Heart right ventricle (tissue), 16 donors: ENCODE results near the gene PTPN5. TPM values are rescaled to one million over a fixed set of nuclear protein-coding genes. Genes with fewer than 3 reads are reported as not detected.

Experiments
- ATAC-seq, 8 donors: fragments of 200-7000 bp; cut with Tn5 transposase; one replicate each; pipeline ENCODE4 v1.9.1; 2020; ENCODE audit warnings: mild to moderate bottlenecking in 8 of 8, moderate library complexity in 8 of 8, moderate number of reproducible peaks in 1 of 8
- DNase-seq, 2 donors: peaks; one replicate each; pipeline ENCODE4 v3.0.0-alpha.2; 2020
- H3K27ac ChIP-seq, 10 donors: fragments of 200-600 bp; sonication (generic) in 2 of 10; one replicate each; pipeline versions ENCODE4 v1.5.0 to v1.8.0; 2020 to 2022; ENCODE audit warnings: mild to moderate bottlenecking in 3 of 10
- H3K27me3 ChIP-seq, 7 donors: fragments of 200-600 bp; one replicate each; pipeline ENCODE4 v1.8.0; 2021 to 2022; ENCODE audit warnings: mild to moderate bottlenecking in 2 of 7
- H3K36me3 ChIP-seq, 9 donors: fragments of 200-600 bp; sonication (generic) in 1 of 9; one replicate each; pipeline versions ENCODE4 v1.5.0 to v1.8.0; 2020 to 2022; ENCODE audit warnings: mild to moderate bottlenecking in 2 of 9
- H3K4me1 ChIP-seq, 9 donors: fragments of 200-600 bp; sonication (generic) in 1 of 9; one replicate each; pipeline versions ENCODE4 v1.5.0 to v1.8.0; 2020 to 2022; ENCODE audit warnings: mild to moderate bottlenecking in 4 of 9
- H3K4me3 ChIP-seq, 10 donors: fragments of 200-600 bp; sonication (generic) in 2 of 10; one replicate each; pipeline versions ENCODE4 v1.5.0 to v1.8.0; 2020 to 2022; ENCODE audit warnings: mild to moderate bottlenecking in 7 of 10, moderate library complexity in 2 of 10
- H3K9me3 ChIP-seq, 11 donors: fragments of 200-600 bp in 10 of 11; sonication (generic) in 2 of 11; one replicate each; pipeline versions ENCODE4 v1.5.0 to v1.8.0; 2013 to 2022; ENCODE audit warnings: mild to moderate bottlenecking in 2 of 11, control low read depth in 1 of 11, moderate library complexity in 1 of 11
- WGBS, 2 donors: extraction: QIAGEN DNeasy Blood & Tissue Kit; methylation state at CpG; one replicate each; pipeline ENCODE4 v1.1.7; 2013; ENCODE audit warnings: inconsistent platforms in 1 of 2; 5-methylcytosine and 5-hydroxymethylcytosine counted together
- intact Hi-C, 10 donors: fragments of 100-400 bp; cut with DNase I; formaldehyde crosslinking; loops; one replicate each; pipeline versions ENCODE4 v1.11.1 to v1.14.2; 2022
- polyA plus RNA-seq, 2 donors: library from polyadenylated mRNA; stranded (reverse); fragments of 200-250 nt; gene quantifications; one replicate each; pipeline ENCODE4 v1.2.3, GENCODE V29; 2013
- total RNA-seq, 10 donors: library from RNA; stranded (reverse); fragmentation: NEBNext Ultra II Directional in 3 of 10; extraction: Animal tissue kit (Norgen Biotek cat#: 25700) in 3 of 10; gene quantifications; one replicate each; pipeline versions ENCODE4 v1.2.1 to v1.2.4, GENCODE V29; 2021 to 2023
- TF ChIP-seq, protein P1 (sequence below), 9 donors: fragments of 200-600 bp; sonication (generic) in 2 of 9; IDR thresholded peaks; one replicate each; pipeline versions ENCODE4 v1.5.0 to v1.8.0; 2021 to 2022; ENCODE audit warnings: antibody characterized with exemption in 9 of 9, mild to moderate bottlenecking in 5 of 9, moderate library complexity in 1 of 9
- donor health status: Arrhythmogenic right ventricular cardiomyopathy.
- donor health status: ischemic (EF 13 %, LVEDD 7.1; RV severe dilation, severe dysfunction).
- donor health status: healthy with polysubstance abuse.
- donor health status: DM: no; HTN: yes; CAD: no.
- donor health status: DM: no; HTN: no; CAD: no.
- donor health status: ischemic (EF 25% LVEDD 6.9; RV normal size, moderate dysfunction).
- donor health status: ischemic (EF 25% LVEDD 5.7; RV mildly dilated, moderate dysfunction).
- donor health status: healthy.
- donor health status: DM: yes; HTN: yes; CAD: no.
- donor health status: Ischemic cardiomyopathy.
- donor health status: ischemic (EF 35%, LVEDD 5.7; RV mildly dilated, moderate dysfunction).
- donor health status: nonischemic (EF 11% LVEDD 7.7; RV severe dilation, severe dysfunction).
- donor health status: DM: yes; HTN: yes; CAD: no.
- donor health status: PGD.
- donor health status: ischemic (EF 29% LVEDD 5.4; RV normal size, mild dysfunction).
- donor health status: nonischemic (EF 23%, LVEDD 6.1; RV moderate dilation, normal function).

Gene PTPN5
- total and polyA plus RNA-seq, 12 donors = 1.5 to 8.8 (median 3.6) TPM

GRCh38 chr11:18713646-18714442 is 77.8 kb downstream of the PTPN5 start:
- Histone ChIP-seq H3K4me1 (no peaks in the 10 kb centered on the region), H3K4me3 (no peak overlapping the region), H3K9me3 (no peaks in the 10 kb centered on the region), H3K36me3 (no peaks in the 10 kb centered on the region), H3K27me3 (peaks cover 0 to 4% (median 0%) of the 10 kb centered on the region in 7 donors), H3K27ac (no peak overlapping the region)
- no peak for DNase-seq
- 90 to 94% methylated on average over 26 of the region's 26 CpGs for WGBS, 2 donors
- ATAC-seq = no peak
- TF ChIP-seq, protein P1, sequence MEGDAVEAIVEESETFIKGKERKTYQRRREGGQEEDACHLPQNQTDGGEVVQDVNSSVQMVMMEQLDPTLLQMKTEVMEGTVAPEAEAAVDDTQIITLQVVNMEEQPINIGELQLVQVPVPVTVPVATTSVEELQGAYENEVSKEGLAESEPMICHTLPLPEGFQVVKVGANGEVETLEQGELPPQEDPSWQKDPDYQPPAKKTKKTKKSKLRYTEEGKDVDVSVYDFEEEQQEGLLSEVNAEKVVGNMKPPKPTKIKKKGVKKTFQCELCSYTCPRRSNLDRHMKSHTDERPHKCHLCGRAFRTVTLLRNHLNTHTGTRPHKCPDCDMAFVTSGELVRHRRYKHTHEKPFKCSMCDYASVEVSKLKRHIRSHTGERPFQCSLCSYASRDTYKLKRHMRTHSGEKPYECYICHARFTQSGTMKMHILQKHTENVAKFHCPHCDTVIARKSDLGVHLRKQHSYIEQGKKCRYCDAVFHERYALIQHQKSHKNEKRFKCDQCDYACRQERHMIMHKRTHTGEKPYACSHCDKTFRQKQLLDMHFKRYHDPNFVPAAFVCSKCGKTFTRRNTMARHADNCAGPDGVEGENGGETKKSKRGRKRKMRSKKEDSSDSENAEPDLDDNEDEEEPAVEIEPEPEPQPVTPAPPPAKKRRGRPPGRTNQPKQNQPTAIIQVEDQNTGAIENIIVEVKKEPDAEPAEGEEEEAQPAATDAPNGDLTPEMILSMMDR (IDR thresholded peaks at IDR 0.05) = no peak
- intact Hi-C loops = no loop called here

- ATAC-seq (no peak), DNase-seq (no peak)
- H3K9me3 ChIP-seq = no peaks in the 10 kb centered on the region
- intact Hi-C loops = no loop called here
- peaks cover 0 to 10% (median 0%) of the 10 kb centered on the region in 7 donors for H3K27me3 ChIP-seq
- no peak overlapping the region for H3K27ac ChIP-seq
- H3K4me1 ChIP-seq = peaks cover 3 to 14% (median 6%) of the 10 kb centered on the region in 9 donors
- 83 to 86% methylated on average over 5 of the region's 5 CpGs for WGBS, 2 donors
- no peaks in the 10 kb centered on the region for H3K36me3 ChIP-seq
- TF ChIP-seq, protein P1 (IDR thresholded peaks at IDR 0.05) = no peak
- no peak overlapping the region for H3K4me3 ChIP-seq
Measured at GRCh38 chr11:18710545-18710944, 81.1 kb downstream of the PTPN5 start.

DNA sequence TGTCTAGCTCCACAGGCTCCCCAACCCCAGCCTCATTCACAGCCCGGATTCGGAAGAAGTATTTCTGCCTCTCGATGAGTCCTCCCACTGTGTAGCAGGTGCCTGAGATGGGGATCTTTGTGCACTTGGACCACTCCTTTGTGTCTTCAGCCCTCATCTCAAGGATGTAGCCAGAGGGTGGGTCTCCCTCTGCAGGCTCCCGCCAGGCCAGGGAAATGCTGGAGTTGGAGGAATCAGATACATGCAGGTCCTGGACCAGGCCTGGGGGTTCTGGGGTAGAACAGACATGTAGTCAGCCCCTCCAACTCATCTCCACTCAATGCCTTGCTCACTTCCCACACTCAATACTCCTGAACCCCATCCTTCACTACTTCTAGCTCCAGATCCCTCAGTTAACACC is 82.2 kb downstream of the PTPN5 start:
- H3K27ac ChIP-seq = no peak overlapping the region
- H3K36me3 ChIP-seq = no peaks in the 10 kb centered on the region
- intact Hi-C loops = loop anchor here in 1 of 10 donors (10.0 kb wide), 1 partner anchor 185 kb away; the partner anchor contains the start of gene TSG101
- ATAC-seq = no peak
- DNase-seq = no peak
- 95% methylated on average over 4 of the region's 4 CpGs for WGBS, 2 donors
- peaks cover 9 to 25% (median 17%) of the 10 kb centered on the region in 9 donors for H3K4me1 ChIP-seq
- no peak overlapping the region for H3K4me3 ChIP-seq
- H3K9me3 ChIP-seq = no peaks in the 10 kb centered on the region
- peaks cover 0 to 15% (median 0%) of the 10 kb centered on the region in 7 donors for H3K27me3 ChIP-seq
- TF ChIP-seq, protein P1 (IDR thresholded peaks at IDR 0.05) = no peak

DNA sequence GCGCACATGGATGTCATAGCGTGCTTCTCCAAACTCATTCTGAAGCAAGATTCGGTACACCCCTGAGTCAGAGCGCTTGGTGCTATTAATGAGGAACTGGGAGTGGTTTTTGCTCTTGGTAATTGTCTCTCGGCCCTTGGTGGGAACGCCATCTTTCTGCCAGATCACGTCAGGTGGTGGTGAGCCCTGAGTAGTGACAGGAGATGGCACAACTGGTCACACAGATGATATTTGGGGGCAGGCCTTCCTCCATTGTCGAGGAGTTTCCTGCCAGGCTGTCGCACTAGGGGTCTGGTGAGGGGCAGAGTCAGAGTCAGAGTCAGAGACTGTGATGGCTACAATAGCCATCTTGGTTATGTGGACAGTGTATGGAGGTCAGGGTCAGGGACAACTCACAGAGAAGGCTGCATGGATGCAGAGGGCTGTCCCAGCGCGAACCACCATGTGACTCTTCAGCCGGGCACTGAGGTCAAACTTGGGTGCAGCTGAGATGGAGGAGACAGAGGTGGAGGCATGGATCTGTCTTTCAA is 83.7 kb downstream of the PTPN5 start:
- TF ChIP-seq, protein P1 (IDR thresholded peaks at IDR 0.05) = no peak
- Histone ChIP-seq H3K4me3 (no peak overlapping the region), H3K27me3 (peaks cover 0 to 15% (median 0%) of the 10 kb centered on the region in 7 donors), H3K27ac (no peak overlapping the region), H3K36me3 (peaks cover 0 to under 1% (median 0%) of the 10 kb centered on the region in 9 donors), H3K9me3 (no peaks in the 10 kb centered on the region), H3K4me1 (peaks cover 9 to 39% (median 28%) of the 10 kb centered on the region in 9 donors)
- ATAC-seq = no peak
- DNase-seq = no peak
- intact Hi-C loops = loop anchor here in 1 of 10 donors (10.0 kb wide), 1 partner anchor 183 kb away; the partner anchor contains the start of gene TSG101
- WGBS, 2 donors = 92 to 95% methylated on average over 12 of the region's 12 CpGs
